HG03045 (cell line): ENCODE data around the gene NDUFB11.

Experiments
- ATAC-seq: cut with Tn5 transposase; IDR thresholded peaks from one replicate; pipeline ENCODE4 v1.9.1; 2021; ENCODE audit warnings: mild to moderate bottlenecking, moderate library complexity; ENCODE audit not compliant: unreplicated experiment

The NDUFB11 gene

GRCh38 chrX:47144626-47145394 is at the start of gene NDUFB11, which contains the start of gene RBM10:
NDUFB11 (minus strand) TSS chrX:47144702; CDS start chrX:47144679, 23 bp downstream.
RBM10 (plus strand) TSS chrX:47145221; CDS start chrX:47147482, 2,261 bp downstream.
- peak; percentile 94 for ATAC-seq

GRCh38 chrX:47193475-47194193 is 49.1 kb upstream of the NDUFB11 start, which contains the start of gene UBA1:
UBA1 (plus strand) TSS chrX:47193829; CDS start chrX:47198803, 4,974 bp downstream.
- ATAC-seq = peak; percentile 59

- ATAC-seq = no peak
Observed at GRCh38 chrX:47191806-47192401, 47.4 kb upstream of the NDUFB11 start.

- no peak for ATAC-seq
Observed at GRCh38 chrX:47191331-47191730, 46.8 kb upstream of the NDUFB11 start.

GRCh38 chrX:47190445-47191269 is 46.2 kb upstream of the NDUFB11 start:
- peak; percentile 70 for ATAC-seq

GRCh38 chrX:47189906-47190305 is 45.4 kb upstream of the NDUFB11 start:
- ATAC-seq = no peak

GRCh38 chrX:47187106-47187677 is 42.7 kb upstream of the NDUFB11 start:
- ATAC-seq = no peak

- no peak for ATAC-seq
Observed at GRCh38 chrX:47186096-47186740, 41.7 kb upstream of the NDUFB11 start.

- ATAC-seq = no peak
Observed at GRCh38 chrX:47185241-47185640, 40.7 kb upstream of the NDUFB11 start.

GRCh38 chrX:47184486-47184885 is 40.0 kb upstream of the NDUFB11 start:
- no peak for ATAC-seq

- ATAC-seq = no peak
Observed at GRCh38 chrX:47182106-47182700, 37.7 kb upstream of the NDUFB11 start.

GRCh38 chrX:47181301-47181700 is 36.8 kb upstream of the NDUFB11 start:
- ATAC-seq = no peak

GRCh38 chrX:47180346-47180745 is 35.8 kb upstream of the NDUFB11 start:
- no peak for ATAC-seq

- no peak for ATAC-seq
Observed at GRCh38 chrX:47179928-47180255, 35.4 kb upstream of the NDUFB11 start.

GRCh38 chrX:47179221-47179927 is 34.9 kb upstream of the NDUFB11 start:
- no peak for ATAC-seq

GRCh38 chrX:47178337-47178736 is 33.8 kb upstream of the NDUFB11 start:
- no peak for ATAC-seq

GRCh38 chrX:47177079-47177478 is 32.6 kb upstream of the NDUFB11 start:
- ATAC-seq = no peak

- no peak for ATAC-seq
Observed at GRCh38 chrX:47176101-47176740, 31.7 kb upstream of the NDUFB11 start.

- no peak for ATAC-seq
Observed at GRCh38 chrX:47175588-47175980, 31.1 kb upstream of the NDUFB11 start.
